OCI-LY7 (cell line): ENCODE results near the gene NXF1.

Source experiments
- EZH2phosphoT487 ChIP-seq: fragments of 200-600 bp; sonication (generic); IDR thresholded peaks from 2 replicates; pipeline ENCODE4 v1.6.1; 2018; ENCODE audit warnings: low read depth, borderline replicate concordance, mild to moderate bottlenecking, mixed run types, antibody characterized with exemption, low read length, moderate library complexity, mixed read lengths
- TF ChIP-seq, protein P1 (sequence below): fragments of 200-600 bp; sonication (generic); conservative IDR thresholded peaks from 2 replicates; pipeline ENCODE4 v1.5.1; 2014; ENCODE audit warnings: mild to moderate bottlenecking, antibody characterized with exemption, low read length, moderate library complexity, mixed read lengths

DNA sequence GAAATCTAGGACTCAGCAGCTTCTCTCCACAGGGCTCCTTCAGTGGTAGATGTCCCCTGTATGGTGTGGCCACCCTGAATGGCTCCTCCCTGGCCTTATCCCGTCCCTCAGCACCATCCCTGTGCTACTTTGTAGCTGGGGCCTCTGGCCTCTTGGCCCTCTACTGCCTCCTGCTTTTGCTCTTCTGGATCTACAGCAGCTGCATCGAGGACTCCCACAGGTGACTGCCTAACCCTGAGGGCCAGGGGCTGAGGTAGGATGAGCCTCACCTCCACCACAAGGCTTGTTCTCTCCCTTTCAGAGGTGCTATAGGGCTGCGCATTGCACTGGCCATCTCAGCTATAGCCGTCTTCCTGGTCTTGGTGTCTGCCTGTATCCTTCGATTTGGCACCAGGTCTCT is 16.2 kb downstream of the NXF1 start:
- TF ChIP-seq, protein P1, sequence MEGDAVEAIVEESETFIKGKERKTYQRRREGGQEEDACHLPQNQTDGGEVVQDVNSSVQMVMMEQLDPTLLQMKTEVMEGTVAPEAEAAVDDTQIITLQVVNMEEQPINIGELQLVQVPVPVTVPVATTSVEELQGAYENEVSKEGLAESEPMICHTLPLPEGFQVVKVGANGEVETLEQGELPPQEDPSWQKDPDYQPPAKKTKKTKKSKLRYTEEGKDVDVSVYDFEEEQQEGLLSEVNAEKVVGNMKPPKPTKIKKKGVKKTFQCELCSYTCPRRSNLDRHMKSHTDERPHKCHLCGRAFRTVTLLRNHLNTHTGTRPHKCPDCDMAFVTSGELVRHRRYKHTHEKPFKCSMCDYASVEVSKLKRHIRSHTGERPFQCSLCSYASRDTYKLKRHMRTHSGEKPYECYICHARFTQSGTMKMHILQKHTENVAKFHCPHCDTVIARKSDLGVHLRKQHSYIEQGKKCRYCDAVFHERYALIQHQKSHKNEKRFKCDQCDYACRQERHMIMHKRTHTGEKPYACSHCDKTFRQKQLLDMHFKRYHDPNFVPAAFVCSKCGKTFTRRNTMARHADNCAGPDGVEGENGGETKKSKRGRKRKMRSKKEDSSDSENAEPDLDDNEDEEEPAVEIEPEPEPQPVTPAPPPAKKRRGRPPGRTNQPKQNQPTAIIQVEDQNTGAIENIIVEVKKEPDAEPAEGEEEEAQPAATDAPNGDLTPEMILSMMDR, result peak; percentile 25; the same call in 1 of the 2 replicates
- no peak for TF ChIP-seq EZH2phosphoT487
